ENCODE data around the gene WBP4.
A peak's percentile ranks its signal among the peaks of the same experiment; 100 is the strongest.
"Not testable (repeated sequence)": the region's sequence is repeated elsewhere in the genome, so short reads cannot be mapped to it uniquely, and the experiment has no call there.

WBP4 gene

DNA sequence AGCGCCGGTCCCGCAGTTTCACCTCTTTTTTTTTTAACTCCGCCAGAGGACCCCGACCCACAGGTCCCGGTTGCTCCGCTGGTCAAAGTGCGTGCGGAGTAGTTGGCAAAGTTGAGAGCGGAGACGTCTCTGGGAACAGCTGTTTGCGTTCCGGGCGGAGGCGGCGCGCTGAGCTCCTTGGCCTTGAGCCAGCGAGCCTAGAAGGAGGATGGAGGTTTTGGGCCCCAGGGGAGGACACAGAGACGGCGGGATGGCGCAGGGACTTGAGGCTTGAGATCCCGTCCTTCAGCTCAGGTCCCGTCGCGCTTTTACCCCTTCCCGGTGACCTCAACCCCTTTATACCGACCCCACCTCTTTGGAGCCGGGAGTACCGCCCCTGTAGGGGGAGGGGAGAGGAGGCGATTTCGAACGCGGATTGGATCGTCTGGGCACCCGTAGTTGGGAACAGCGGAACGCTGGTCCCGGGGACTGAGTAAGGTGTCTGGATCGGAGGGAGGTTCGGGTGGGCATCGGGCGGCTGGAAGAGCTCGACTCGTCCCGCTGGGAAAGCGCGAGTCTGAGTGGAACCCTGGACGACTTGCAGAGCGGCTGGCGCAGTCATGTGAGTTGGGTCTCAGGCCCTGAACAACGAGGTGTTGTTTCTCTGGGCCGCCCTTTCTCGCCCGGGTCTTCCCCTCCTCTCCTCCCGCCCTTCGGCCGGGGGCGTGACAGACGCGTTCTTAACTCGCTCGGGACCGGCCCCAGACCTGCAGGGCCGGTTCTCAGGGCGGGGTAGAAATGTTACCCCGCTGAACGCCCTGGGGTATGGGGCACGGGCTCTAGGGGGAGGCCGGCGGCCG, at the start of gene WBP4:
Gene WBP4, plus strand, starts transcription at position 435 of the 839 bp plus-strand sequence. Its CDS starts 165 bp downstream, at position 600.
- DNase-seq: peak; percentile 31

DNA sequence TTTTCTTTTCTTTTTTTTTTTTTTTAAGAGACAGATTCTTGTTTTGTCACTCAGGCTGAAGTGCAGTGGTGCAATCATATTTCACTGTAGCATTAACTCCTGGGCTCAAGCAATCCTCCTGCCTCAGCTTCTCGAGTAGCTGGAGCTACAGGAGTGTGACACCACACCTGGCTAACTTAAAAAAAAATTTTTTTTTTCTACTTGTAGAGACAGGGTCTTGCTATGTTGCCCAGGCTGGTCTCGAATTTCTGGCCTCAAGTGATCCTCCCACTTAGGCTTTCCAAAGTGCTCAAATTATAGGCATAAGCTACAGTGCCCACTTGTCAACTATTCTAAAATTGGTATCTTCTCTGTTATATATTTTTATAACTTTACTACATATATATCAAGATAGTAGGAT, 48.8 kb upstream of the WBP4 start:
- DNase-seq: no peak

DNA sequence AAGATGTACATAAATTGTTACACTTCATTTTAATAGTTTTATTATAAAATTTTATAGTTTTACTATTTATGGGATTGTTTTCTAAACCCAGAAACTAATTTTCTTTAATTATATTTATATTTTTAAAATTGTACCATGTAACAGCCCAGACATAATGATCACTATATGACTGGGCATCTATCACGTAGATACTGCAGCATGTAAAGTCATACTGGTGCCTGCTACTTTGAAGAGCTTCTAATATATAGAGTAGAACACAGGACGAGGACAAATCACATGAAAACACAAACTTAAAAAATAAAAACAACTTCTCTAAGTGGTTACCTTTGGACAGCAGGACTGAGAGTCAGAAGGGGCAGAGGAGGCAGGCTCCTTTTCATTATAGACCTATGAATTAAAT, 47.5 kb upstream of the WBP4 start:
- no peak for DNase-seq

GRCh38 chr13:41015920-41016319, 45.4 kb upstream of the WBP4 start:
- DNase-seq: no peak

DNA sequence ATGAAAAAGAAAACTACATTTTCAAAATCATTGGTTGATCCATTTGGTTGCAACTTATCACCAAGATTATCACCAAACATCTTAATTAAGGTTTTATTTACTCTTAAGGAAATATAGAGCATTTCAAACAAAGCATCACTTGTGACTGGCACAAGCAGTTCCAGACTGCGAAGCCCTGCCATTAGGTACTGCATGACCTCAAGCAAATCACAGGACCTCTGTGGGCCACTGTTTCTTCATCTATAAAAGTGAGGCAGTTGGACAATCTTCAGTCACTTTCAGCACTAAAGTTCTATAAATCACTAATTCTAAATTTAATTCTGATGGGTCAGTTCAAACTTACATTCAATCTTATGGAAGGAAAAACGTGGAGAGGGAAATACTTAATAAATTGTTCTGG, 44.1 kb upstream of the WBP4 start:
- DNase-seq: no peak

GRCh38 chr13:41017817-41018601, 43.3 kb upstream of the WBP4 start:
- no peak for DNase-seq

GRCh38 chr13:41018602-41018948, 42.7 kb upstream of the WBP4 start:
- no peak for DNase-seq

DNA sequence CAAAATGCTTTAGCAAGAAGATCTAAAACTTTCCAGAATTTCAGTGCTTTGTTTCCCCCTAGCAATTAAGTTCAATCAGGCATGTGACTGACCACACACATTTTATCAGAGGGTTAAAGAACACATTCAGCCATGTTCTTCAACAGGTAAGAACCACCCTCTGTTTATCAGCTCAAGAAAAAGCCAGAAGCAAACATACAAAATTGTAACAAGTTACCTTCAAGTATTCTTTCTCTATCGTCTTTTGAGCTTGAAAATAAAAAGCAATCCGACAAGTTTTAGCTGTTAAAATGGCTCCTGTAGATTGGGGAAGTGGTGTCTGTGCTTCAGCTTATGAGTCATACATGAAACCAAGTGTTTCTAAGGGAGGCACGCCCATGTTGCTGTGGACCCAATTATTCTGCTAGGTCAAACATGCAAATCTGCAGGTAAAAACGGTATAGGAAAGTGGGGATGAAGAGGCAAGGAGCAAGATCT, 42.3 kb upstream of the WBP4 start, which contains the start of gene ELF1:
Gene ELF1, minus strand, starts transcription at position 306 of the 477 bp plus-strand sequence. CDS start 37,262 bp downstream, outside the sequence.
- DNase-seq: no peak

DNA sequence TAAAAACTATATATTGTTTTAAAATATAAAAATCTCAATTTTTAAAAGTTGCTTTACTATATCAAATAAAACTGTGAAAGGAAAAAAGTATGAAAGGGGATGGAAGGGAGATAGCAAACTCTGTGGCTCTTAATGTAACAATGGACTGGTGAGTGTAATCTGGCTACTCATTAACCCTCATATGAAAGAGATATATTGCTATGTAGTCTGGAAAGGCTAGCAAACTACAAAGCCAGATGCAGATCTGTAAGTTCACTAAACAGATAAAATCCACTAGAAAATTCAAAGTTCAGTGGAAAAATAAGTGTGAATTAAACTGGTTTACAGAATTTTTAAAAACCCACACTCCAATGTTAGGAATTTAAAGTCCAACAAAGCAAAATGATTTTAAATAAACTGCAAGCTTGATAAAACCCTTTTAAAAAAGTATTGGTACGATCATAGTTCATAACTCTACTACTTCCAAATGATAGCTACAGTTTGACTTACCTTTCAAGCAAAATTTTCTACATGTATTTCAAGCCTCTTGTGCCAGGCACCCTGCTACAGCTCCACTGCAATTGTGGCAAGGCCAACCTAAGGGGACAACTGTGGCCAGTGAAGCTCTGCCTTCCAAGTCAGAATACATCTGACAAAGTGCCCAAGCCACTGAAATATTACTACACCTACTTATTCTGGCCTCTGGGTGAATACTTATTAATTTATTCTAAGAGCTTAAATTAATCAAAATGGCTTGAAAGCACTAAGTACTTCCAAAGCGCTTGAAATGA, 41.5 kb upstream of the WBP4 start:
- DNase-seq: no peak

DNA sequence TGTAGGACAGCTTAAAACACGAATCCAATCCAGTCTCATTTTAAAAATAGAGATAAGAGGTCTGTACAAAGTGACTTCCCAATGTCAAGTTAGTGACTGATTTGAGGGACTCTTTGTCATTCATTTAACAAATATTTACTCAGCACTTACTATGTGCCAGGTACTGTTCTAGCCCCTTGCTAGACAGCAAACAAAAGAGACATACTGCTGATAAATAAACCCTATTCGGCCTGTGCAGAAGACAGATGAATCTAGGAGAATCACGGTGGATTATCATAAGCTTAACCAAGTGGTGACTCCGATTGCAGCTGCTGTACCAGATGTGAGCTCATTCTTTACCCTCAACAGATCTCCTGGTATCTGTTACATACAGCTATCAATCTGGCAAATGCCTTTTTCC, 35.8 kb upstream of the WBP4 start:
- DNase-seq: no peak

- DNase-seq: no peak
Observed at GRCh38 chr13:41026788-41027187, 34.5 kb upstream of the WBP4 start.

- DNase-seq: no peak
Observed at GRCh38 chr13:41028051-41028450, 33.3 kb upstream of the WBP4 start.

GRCh38 chr13:41029629-41030028, 31.7 kb upstream of the WBP4 start:
- DNase-seq: no peak

DNA sequence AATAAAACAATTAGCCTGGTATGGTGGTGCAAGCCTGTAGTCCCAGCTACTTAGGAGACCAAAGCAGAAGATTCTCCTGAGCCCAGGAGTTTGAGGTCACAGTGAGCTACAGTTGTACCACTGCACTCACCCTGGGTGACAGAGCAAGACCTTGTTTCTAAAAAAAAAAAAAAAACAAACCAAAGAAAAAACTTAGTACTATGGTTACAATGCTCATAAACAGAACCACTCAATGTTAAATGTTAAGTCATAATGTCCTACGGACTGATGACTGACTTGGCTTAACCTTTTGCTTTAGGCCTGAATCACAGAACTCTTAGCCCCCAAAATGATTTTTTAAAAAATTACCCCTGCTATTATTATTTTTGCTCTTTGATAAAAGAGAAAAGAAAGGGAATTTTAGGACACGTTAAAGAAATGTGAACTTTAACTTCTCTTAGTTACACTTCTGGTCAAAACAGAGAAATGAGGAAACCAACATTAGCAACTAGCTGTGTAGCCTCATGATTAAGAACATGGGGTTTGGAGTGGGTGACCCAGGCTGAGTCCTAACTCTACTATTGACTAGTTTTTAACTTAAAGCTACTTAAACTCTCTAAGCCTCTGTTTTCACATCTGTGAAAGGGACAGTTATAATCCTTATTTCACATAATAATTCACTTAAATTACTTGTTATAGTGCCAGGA, 28.5 kb upstream of the WBP4 start:
- no peak for DNase-seq

GRCh38 chr13:41034382-41034781, 26.9 kb upstream of the WBP4 start:
- no peak for DNase-seq

- DNase-seq: no peak
Observed at GRCh38 chr13:41034881-41035280, 26.4 kb upstream of the WBP4 start.

DNA sequence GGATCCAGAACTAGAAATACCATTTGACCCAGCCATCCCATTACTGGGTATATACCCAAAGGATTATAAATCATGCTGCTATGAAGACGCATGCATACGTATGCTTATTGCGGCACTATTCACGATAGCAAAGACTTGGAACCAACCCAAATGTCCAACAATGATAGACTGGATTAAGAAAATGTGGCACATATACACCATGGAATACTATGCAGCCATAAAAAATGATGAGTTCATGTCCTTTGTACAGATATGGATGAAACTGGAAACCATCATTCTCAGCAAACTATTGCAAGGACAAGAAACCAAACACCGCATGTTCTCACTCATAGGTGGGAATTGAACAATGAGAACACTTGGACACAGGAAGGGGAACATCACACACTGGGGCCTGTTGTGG, 24.8 kb upstream of the WBP4 start:
- not testable (repeated sequence) for DNase-seq

DNA sequence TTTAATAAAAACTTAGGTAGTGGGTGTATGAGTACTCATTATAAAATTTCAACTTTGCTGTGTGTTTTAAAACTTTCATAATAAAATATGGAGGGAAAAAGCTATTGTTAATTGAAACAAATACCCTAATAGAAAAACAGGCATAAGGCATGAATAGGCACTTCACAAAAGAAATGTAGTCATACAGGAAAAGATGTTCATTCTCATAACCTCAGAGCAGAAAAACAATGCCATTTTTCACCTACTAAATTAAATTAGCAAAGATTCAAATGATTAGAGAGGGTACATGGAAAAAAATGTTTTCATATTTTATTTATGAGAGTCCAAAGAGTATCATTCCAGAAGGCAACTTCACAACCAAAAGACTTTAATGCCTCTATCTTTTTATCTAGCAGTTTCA, 21.6 kb upstream of the WBP4 start:
- no peak for DNase-seq

GRCh38 chr13:41040584-41041334, 20.6 kb upstream of the WBP4 start:
- DNase-seq: no peak

DNA sequence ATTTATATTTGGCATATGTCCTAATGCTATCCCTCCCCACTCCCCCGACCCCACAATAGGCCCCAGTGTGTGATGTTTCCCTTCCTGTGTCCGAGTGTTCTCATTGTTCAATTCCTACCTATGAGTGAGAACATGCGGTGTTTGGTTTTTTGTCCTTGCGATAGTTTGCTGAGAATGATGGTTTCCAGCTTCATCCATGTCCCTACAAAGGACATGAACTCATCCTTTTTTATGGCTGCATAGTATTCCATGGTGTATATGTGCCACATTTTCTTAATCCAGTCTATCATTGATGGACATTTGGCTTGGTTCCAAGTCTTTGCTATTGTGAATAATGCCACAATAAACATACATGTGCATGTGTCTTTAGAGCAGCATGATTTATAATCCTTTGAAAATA, 18.9 kb upstream of the WBP4 start:
- not testable (repeated sequence) for DNase-seq

DNA sequence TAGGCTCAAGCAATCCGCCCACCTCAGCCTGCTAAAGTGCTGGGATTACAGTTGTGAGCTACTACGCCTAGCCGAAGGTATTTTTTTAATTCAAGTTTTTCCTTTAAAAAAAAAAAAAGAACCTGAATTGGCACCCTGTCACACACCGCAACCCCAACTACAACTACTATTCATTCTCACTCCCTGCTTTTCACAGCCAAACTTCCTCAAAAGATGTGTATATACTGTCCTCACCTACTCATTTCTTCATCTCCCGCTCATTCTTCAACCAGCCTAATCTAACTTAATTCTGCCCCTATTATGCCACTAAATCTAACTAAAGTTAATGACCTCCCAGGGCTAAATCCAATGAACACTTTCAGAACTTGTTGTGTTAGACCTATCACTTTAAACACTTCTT, 12.7 kb upstream of the WBP4 start:
- DNase-seq: no peak
